GM19351 (cell line): Measurements from ENCODE around the gene BPTF.
"Not testable (repeated sequence)": the region's sequence is repeated elsewhere in the genome, so short reads cannot be mapped to it uniquely, and the experiment has no call there.

Source experiments
- ATAC-seq: cut with Tn5 transposase; IDR thresholded peaks from one replicate; pipeline ENCODE4 v1.9.1; 2021; ENCODE audit warnings: mild to moderate bottlenecking, moderate library complexity; ENCODE audit not compliant: unreplicated experiment

The BPTF gene

DNA sequence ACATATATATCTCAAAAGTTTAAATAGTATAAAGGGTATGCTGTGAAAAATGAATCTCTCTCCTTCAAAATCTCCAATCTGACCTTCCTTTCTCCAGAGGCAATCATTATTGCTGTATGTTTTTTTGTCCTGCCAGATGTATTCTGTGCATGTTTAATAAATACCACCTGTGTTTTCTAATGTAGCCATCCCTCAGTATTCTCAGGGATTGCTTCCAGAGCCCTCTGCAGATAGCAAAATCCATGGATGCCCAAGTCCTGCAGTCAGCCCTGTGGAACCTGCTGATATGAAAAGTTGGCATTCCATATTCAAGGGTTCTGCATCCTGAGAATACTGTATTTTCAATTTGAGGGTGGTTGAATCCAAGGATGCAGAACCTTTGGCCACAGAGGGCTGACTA, 42.9 kb downstream of the BPTF start:
- ATAC-seq = no peak

DNA sequence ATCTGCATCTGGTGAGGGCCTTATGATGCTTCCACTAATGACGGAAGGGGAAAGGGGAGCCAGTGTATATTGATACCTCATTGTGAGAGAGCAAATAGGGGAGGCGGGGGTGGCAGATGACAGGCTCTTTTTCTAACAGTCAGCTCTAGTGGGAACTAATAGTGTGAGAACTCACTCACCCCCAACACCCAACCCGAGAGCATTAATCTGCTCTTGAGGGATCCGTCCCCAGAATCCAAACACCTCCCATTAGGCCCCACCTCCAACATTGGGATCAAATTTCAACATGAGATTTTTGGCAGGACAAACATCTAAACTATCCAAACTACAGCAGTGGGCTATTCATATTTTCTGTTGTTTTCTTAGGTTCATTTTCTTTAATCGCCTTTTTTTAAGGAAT, 54.4 kb downstream of the BPTF start:
- ATAC-seq = no peak

DNA sequence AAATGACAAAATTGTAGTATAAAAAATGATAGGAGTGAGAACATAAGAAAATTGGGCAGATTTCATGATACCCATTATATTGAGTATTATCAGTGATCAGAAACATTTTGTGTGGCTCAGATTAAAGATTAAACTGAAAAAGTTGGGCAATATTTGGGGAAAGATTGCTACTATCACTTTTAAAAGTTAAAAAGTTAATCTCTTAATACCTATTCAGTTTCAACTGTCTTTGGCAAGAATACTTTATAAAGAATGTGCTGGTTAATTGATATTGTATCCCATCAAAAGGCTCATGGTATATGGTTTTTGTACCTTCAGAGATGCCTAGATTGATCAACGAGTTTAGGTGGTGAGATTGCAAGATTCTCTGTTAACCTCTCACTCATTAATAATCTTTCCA, 55.8 kb downstream of the BPTF start:
- ATAC-seq = no peak

DNA sequence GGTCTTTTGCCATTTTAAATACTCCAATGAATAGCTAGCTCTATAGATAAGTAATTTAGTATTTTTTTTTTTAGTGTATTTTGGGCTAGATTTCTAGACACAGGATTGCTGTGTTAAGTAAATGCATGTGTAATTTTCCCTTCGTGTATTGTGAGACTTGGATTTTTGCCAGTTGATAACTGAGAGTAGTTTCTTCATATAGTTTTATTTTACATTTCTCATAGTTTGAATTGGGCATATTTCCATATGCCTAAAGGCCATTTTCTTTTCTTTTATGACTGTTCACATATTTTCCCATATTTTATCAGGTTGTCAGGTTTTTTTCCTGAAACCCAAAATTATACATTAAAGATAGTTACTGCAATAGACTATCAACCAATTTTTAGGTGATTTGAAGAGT, 59.4 kb downstream of the BPTF start:
- no peak for ATAC-seq

- ATAC-seq = no peak
Measured at GRCh38 chr17:67891481-67892119, 66.3 kb downstream of the BPTF start.

- no peak for ATAC-seq
Measured at GRCh38 chr17:67902511-67903231, 77.4 kb downstream of the BPTF start.

DNA sequence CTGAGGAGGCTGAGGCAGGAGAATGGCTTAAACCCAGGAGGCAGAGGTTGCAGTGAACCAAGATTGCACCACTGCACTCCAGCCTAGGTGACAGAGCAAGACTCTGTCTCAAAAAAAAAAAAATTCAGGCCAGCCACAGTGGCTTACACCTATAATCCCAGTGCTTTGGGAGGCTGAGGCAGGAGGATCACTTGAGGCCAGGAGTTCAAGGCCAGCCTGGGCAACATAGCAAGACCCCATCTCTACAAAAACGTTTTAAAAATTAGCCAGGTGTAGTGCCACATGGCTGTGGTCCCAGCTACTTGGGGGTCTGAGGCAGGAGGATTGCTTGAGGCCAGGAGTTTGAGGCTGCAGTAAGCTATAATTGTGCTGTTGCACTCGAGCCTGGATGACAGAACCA, 80.0 kb downstream of the BPTF start:
- ATAC-seq = not testable (repeated sequence)

DNA sequence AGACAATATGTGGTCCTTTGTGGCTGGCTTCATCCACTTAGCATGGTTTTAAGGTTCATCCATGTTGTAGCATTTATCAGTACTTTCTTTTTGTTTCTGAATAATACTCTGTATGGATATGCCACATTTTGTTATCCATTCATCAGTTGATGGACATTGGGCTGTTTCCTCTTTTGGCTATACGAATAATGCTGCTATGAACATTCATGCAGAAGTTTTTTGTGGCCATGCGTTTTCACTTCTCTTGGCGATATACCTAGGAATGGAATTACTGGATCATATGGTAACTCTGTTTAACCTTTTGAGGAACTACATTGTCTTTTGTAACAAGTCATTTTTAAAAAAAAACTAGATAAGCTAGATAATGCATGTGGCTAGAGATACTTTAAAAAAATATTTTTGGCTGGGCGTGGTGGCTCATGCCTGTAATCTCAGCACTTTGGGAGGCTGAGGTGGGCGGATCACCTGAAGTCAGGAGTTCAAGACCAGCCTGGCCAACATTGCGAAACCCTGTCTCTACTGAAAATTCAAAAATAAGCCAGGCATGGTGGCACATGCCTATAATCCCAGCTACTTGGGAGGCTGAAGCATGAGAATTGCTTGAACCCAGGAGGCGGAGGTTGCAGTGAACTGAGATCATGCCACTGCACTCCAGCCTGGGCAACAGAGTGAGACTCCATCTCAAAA, 85.0 kb downstream of the BPTF start:
- not testable (repeated sequence) for ATAC-seq

- ATAC-seq = no peak
Measured at GRCh38 chr17:67911059-67911782, 85.9 kb downstream of the BPTF start.

- no peak for ATAC-seq
Measured at GRCh38 chr17:67912088-67912487, 86.8 kb downstream of the BPTF start.

- ATAC-seq = no peak
Measured at GRCh38 chr17:67912656-67913055, 87.4 kb downstream of the BPTF start.

DNA sequence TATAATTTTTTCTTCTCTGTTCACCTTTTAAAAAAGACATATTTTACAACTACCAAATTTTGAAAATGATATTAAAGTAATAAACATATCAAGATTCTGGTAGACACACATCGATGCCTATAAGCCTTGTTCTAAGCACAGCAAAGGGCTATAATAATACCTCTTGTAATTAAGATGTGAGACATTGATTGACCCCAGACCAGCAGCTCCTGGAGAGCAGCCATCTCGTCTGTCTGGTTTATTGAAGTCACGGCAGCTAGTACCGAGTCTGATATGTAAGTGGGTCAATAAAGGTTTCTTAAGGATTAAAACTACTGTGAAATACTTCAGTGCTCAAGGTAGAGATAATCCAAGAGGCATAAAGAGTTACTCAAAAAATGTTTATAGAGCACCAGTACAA, 94.9 kb downstream of the BPTF start:
- ATAC-seq = no peak

GRCh38 chr17:67922503-67922902, 97.2 kb downstream of the BPTF start:
- no peak for ATAC-seq

- ATAC-seq = not testable (repeated sequence)
Measured at GRCh38 chr17:67928842-67929241, 103.5 kb downstream of the BPTF start.

DNA sequence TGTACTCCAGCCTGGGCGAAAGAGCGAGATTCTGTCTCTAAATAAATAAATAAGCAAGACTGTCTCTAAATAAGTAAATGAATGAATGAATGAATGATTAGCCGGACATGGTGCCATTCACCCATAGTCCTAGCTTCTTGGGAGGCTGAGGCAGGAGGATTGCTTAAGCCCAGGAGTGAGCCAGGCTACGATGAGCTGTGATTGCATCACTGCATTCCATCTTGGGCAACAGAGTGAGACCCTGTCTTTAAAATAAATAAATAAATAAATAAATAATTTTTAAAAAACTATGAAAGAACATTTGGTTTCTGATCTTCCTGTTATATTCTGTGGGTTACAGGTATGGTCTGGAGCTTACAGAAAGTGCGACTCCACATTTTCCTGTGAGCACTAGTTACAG, 105.9 kb downstream of the BPTF start:
- no peak for ATAC-seq

GRCh38 chr17:67942810-67943209, 117.5 kb downstream of the BPTF start:
- ATAC-seq = no peak

- no peak for ATAC-seq
Measured at GRCh38 chr17:67944035-67944434, 118.7 kb downstream of the BPTF start.

- ATAC-seq = no peak
Measured at GRCh38 chr17:67946513-67946912, 121.2 kb downstream of the BPTF start.

- no peak for ATAC-seq
Measured at GRCh38 chr17:67947325-67947813, 122.1 kb downstream of the BPTF start.

DNA sequence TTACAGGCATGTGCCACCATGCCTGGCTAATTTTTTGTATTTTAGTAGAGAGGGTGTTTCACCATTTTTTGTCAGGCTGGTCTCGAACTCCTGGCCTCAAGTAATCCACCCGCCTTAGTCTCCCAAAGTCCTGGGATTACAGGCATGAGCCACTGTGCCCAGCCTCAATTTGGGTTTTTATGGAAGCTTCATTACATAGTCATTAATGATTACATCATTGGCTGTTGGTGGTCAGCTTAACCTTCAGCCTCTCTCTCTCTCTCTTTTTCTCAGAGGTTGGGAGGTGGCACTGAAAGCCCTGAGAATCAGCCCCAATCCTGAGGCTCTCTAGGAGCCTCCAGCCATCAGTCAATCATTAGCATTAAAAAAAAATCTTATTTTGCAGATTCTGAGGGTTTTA, 125.6 kb downstream of the BPTF start:
- ATAC-seq = no peak

- no peak for ATAC-seq
Measured at GRCh38 chr17:67959510-67959909, 134.2 kb downstream of the BPTF start.
